ENCODE data around the gene DPCD. TPM values are rescaled to one million over a fixed set of nuclear protein-coding genes. Genes with fewer than 3 reads are reported as not detected.

DPCD gene
- polyA plus RNA-seq, 1 of the 3 experiments (the other 2 are of a cell fraction), result 106 TPM

DNA sequence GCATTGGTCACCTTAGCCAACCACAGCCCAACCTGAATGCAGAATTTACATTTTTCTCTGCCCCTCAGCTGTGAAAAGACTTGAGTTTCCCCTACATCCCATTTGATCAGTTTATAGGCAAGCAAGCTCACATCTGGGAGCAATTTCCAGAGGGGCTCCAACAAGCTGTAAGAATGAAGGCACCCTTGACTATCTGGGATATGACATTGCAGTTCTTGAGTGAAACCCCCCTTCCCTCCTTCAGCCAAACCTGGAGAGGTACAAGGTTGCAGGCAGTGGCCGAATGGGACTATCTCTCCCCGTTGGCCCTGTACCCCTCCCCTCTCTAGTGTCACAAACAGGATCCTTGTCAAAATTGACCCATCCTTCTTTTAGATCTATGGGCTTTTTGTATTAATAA lies 30.6 kb upstream of the DPCD start (continued):
- TF ChIP-seq REST (IDR thresholded peaks at IDR 0.05; ENCODE audit: low read depth, low read length), result no peak

DNA sequence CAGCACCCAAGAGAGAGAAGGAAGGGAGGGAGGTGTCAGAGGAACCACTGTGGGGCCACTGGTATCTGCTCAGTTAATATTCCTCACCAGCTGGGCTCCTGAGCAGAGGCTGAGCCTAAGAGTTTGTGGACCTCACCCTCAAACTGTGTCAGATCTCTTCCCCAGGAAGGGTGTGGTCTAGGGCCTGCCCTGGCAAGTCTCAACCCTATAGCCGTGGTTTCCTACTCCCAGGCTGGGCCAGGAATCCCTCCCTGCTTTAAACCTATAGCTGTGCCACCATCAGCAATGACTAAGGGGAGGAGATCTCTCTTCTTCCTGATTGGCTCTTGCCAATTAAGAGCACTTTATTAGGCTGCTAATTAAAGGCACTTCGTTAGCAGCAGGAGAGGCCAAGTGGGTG lies 29.9 kb upstream of the DPCD start:
- Histone ChIP-seq H3K4me3 (ENCODE audit: low read depth in 2 of 2, low read length in 1 of 2) (no peak overlapping the region), H3K36me3 (replicated peaks in 1 of 2; ENCODE audit: control insufficient read depth in 1 of 2, insufficient read depth in 2 of 2, low read length in 1 of 2) (peaks cover 0 to 21% of the 10 kb centered on the region in 2 experiments), H2AFZ (ENCODE audit: low read depth) (no peak overlapping the region), H3K79me2 (ENCODE audit: insufficient read depth) (no peaks in the 10 kb centered on the region), H3K9ac (no peak overlapping the region), H4K20me1 (ENCODE audit: insufficient read depth) (no peaks in the 10 kb centered on the region), H3F3A (replicated peaks; ENCODE audit: insufficient read depth) (no peaks in the 10 kb centered on the region), H3K9me2 (no peaks in the 10 kb centered on the region), H3K27ac (ENCODE audit: low read depth in 2 of 2, low read length in 1 of 2) (peak overlapping the region in 1 of 2 experiments; percentile 95; a peak in 1 of 4 replicates), H3K4me1 (ENCODE audit: control insufficient read depth in 1 of 2, insufficient read depth in 2 of 2, low read depth in 1 of 2, low read length in 1 of 2) (peaks cover 0 to 50% of the 10 kb centered on the region in 2 experiments; a peak in 1 of 4 replicates), H3K9me3 (no peaks in the 10 kb centered on the region), H3K27me3 (ENCODE audit: insufficient read depth) (no peaks in the 10 kb centered on the region), H3K4me2 (no peak overlapping the region)
- ChIA-PET POLR2A (no interaction called here), CTCF (interaction anchor here (0.7 to 10.1 kb wide), 11 partner anchors 10 to 344 kb away, joined by 3 to 58 read pairs (median 4); no protein-coding TSS in a partner anchor)
- 100% methylated on average over 2 of the region's 2 CpGs for WGBS (ENCODE audit: low lambda C conversion rate)
- DNase-seq, result no peak
- TF ChIP-seq MXI1 (IDR thresholded peaks at IDR 0.05; ENCODE audit: low read depth, low read length), result no peak
- TF ChIP-seq NRF1 (IDR thresholded peaks at IDR 0.05; ENCODE audit: low read depth, low read length), result no peak
- no peak for TF ChIP-seq MEF2A (IDR thresholded peaks at IDR 0.05; ENCODE audit: borderline replicate concordance, low read depth)
- no peak for TF ChIP-seq NFIC (IDR thresholded peaks at IDR 0.05; ENCODE audit: borderline replicate concordance)
- no peak for TF ChIP-seq YY1 (IDR thresholded peaks at IDR 0.05; ENCODE audit: low read depth)

DNA sequence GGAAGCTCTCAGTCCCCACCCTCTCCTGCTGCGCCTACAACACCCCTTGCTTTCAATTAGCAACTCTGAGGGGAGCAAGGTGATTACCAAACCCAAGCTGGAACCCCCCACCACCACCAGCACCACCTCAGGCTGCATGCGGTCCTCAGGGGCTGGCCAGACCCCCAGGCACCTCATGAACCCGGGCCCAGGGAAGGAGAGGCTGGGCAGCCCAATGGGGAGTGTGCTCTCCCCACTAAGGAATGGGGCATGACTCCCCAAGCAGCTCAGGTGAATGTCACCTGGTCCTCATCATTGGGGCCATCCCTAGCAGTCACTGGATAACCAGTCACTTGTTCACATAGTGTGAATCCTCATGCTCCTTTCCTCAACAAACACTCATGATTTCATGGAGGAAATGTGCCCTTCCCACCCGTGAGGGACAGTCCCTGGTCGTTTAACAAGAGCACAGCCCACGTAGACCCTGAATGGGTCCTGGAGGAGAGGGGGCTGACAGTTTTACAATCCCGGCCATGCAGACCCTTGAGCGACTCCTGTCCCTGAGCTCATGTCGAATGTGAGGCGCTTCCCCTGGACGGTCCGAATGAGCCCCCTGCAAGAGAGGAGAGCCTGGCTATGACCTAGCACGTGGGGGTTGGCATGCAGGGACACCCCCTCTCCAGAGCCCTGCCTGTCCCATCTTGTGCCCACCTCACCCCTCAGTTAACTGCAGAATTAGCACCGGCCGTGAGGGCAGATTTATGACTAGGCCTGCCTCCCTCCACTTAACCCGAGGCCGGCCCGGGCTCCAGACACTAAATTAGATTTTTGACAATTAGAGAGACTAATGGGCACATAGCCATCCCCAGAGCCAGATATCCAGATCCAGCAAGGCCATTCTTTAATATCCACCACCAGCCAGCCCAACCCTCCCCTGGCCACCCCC lies 29.2 kb upstream of the DPCD start:
- no peak for TF ChIP-seq MAX (IDR thresholded peaks at IDR 0.05; ENCODE audit: low read depth)
- peak; percentile 79 for TF ChIP-seq MXI1 (IDR thresholded peaks at IDR 0.05; ENCODE audit: low read depth, low read length)
- no peak for TF ChIP-seq GATA2 (CRISPR knock-in tag; IDR thresholded peaks at IDR 0.05)
- TF ChIP-seq CHD2 (IDR thresholded peaks at IDR 0.05; ENCODE audit: low read length, partially characterized antibody), result peak; percentile 58
- peak in 1 of 2 experiments; percentile 83; a peak in 2 of 4 replicates for TF ChIP-seq EP300 (IDR thresholded peaks at IDR 0.05; ENCODE audit: borderline replicate concordance in 1 of 2, low read depth in 1 of 2, low read length in 1 of 2)
- 0 out of 2 replicates have a peak, but pooled peaks have one; percentile 4 for TF ChIP-seq SMC3 (IDR thresholded peaks at IDR 0.05; ENCODE audit: low read depth, low read length)
- TF ChIP-seq RCOR1 (IDR thresholded peaks at IDR 0.05; ENCODE audit: low read length), result peak; percentile 49; the same call in 1 of the 2 replicates
- no peaks in the 10 kb centered on the region for H3K9me3 ChIP-seq
- H3K27ac ChIP-seq (ENCODE audit: low read depth in 2 of 2, low read length in 1 of 2), result peak overlapping the region in 1 of 2 experiments; percentile 95; a peak in 2 of 4 replicates
- H3K79me2 ChIP-seq (ENCODE audit: insufficient read depth), result no peaks in the 10 kb centered on the region
- H3K4me3 ChIP-seq (ENCODE audit: low read depth in 2 of 2, low read length in 1 of 2), result no peak overlapping the region
- H3K9me2 ChIP-seq, result no peaks in the 10 kb centered on the region
- peaks cover 0 to 50% of the 10 kb centered on the region in 2 experiments; a peak in 1 of 4 replicates for H3K4me1 ChIP-seq (ENCODE audit: control insufficient read depth in 1 of 2, insufficient read depth in 2 of 2, low read depth in 1 of 2, low read length in 1 of 2)
- ChIA-PET POLR2A (no interaction called here), CTCF (interaction anchor here (0.7 to 10.1 kb wide), 12 partner anchors 9 to 345 kb away, joined by 3 to 58 read pairs (median 4); no protein-coding TSS in a partner anchor)
- 54% methylated on average over 12 of the region's 18 CpGs for WGBS (ENCODE audit: low lambda C conversion rate)
- H3K4me2 ChIP-seq, result no peak overlapping the region
- DNase-seq, result peak; percentile 89
- no peak overlapping the region for H3K9ac ChIP-seq
- no peaks in the 10 kb centered on the region for H3F3A ChIP-seq (replicated peaks; ENCODE audit: insufficient read depth)
- peaks cover 0 to 15% of the 10 kb centered on the region in 2 experiments for H3K36me3 ChIP-seq (replicated peaks in 1 of 2; ENCODE audit: control insufficient read depth in 1 of 2, insufficient read depth in 2 of 2, low read length in 1 of 2)
- H3K27me3 ChIP-seq (ENCODE audit: insufficient read depth), result no peaks in the 10 kb centered on the region
- H4K20me1 ChIP-seq (ENCODE audit: insufficient read depth), result no peaks in the 10 kb centered on the region
- no peak overlapping the region for H2AFZ ChIP-seq (ENCODE audit: low read depth)

Data from SK-N-SH (cell line).